SW480 (cell line): ENCODE data around the gene SLC12A7.
"Not testable (repeated sequence)": the region's sequence is repeated elsewhere in the genome, so short reads cannot be mapped to it uniquely, and the experiment has no call there.

ENCODE experiments used
- DNase-seq: peaks from one replicate; pipeline ENCODE4 v3.0.0-alpha.2; 2016; ENCODE audit warnings: low spot score

Gene SLC12A7

GRCh38 chr5:1111727-1112289, at the start of gene SLC12A7:
Gene SLC12A7, minus strand, starts transcription at chr5:1112063. Its CDS starts 72 bp downstream, at chr5:1111991.
- DNase-seq = peak; percentile 77

GRCh38 chr5:1161108-1161832, 49.4 kb upstream of the SLC12A7 start:
- DNase-seq = peak; percentile 99

- no peak for DNase-seq
Measured at GRCh38 chr5:1159774-1160406, 48.0 kb upstream of the SLC12A7 start.

GRCh38 chr5:1159341-1159675, 47.4 kb upstream of the SLC12A7 start:
- DNase-seq = no peak

GRCh38 chr5:1158647-1159340, 46.9 kb upstream of the SLC12A7 start:
- DNase-seq = no peak

- DNase-seq = not testable (repeated sequence)
Measured at GRCh38 chr5:1157461-1157986, 45.7 kb upstream of the SLC12A7 start.

- no peak for DNase-seq
Measured at GRCh38 chr5:1156754-1157460, 45.0 kb upstream of the SLC12A7 start.

GRCh38 chr5:1156033-1156753, 44.3 kb upstream of the SLC12A7 start:
- no peak for DNase-seq

- DNase-seq = no peak
Measured at GRCh38 chr5:1155191-1156032, 43.5 kb upstream of the SLC12A7 start.

- DNase-seq = no peak
Measured at GRCh38 chr5:1153428-1153827, 41.6 kb upstream of the SLC12A7 start.

- DNase-seq = peak; percentile 92
Measured at GRCh38 chr5:1152771-1153282, 41.0 kb upstream of the SLC12A7 start.

- DNase-seq = no peak
Measured at GRCh38 chr5:1152156-1152555, 40.3 kb upstream of the SLC12A7 start.

- no peak for DNase-seq
Measured at GRCh38 chr5:1151316-1151715, 39.5 kb upstream of the SLC12A7 start.

GRCh38 chr5:1150866-1151265, 39.0 kb upstream of the SLC12A7 start:
- DNase-seq = no peak

GRCh38 chr5:1144638-1145396, 33.0 kb upstream of the SLC12A7 start:
- no peak for DNase-seq

GRCh38 chr5:1144089-1144488, 32.2 kb upstream of the SLC12A7 start:
- no peak for DNase-seq

- no peak for DNase-seq
Measured at GRCh38 chr5:1143670-1143951, 31.7 kb upstream of the SLC12A7 start.

GRCh38 chr5:1142886-1143669, 31.2 kb upstream of the SLC12A7 start:
- DNase-seq = no peak

GRCh38 chr5:1141834-1142233, 30.0 kb upstream of the SLC12A7 start:
- peak; percentile 60 for DNase-seq
